Dendritic cell treated with granulocyte-macrophage colony-stimulating factor and Interleukin-4, amounts not matched to agents 40 ng/mL and 50 ng/mL, for 4 days (primary cell): ENCODE results near the gene TIGD1.

Experiments
- H3K27ac Mint-ChIP-seq: one replicate; pipeline ENCODE4 v1.8.0; 2022; ENCODE audit warnings: mild to moderate bottlenecking, mixed read lengths
- H3K27me3 Mint-ChIP-seq: one replicate; pipeline ENCODE4 v1.8.0; 2022; ENCODE audit warnings: mild to moderate bottlenecking, mixed read lengths
- H3K36me3 Mint-ChIP-seq: one replicate; pipeline ENCODE4 v1.8.0; 2022; ENCODE audit warnings: low read depth, mixed read lengths
- H3K4me1 Mint-ChIP-seq: one replicate; pipeline ENCODE4 v1.8.0; 2022; ENCODE audit warnings: low read depth, mixed read lengths
- H3K4me3 Mint-ChIP-seq: one replicate; pipeline ENCODE4 v1.8.0; 2022; ENCODE audit warnings: mild to moderate bottlenecking, moderate library complexity, mixed read lengths
- H3K9me3 Mint-ChIP-seq: one replicate; pipeline ENCODE4 v1.8.0; 2022; ENCODE audit warnings: mixed read lengths
- intact Hi-C: fragments of 100-400 bp; cut with micrococcal nuclease; formaldehyde crosslinking; loops from one replicate; pipeline ENCODE4 v1.15.0; 2022

The TIGD1 gene

DNA sequence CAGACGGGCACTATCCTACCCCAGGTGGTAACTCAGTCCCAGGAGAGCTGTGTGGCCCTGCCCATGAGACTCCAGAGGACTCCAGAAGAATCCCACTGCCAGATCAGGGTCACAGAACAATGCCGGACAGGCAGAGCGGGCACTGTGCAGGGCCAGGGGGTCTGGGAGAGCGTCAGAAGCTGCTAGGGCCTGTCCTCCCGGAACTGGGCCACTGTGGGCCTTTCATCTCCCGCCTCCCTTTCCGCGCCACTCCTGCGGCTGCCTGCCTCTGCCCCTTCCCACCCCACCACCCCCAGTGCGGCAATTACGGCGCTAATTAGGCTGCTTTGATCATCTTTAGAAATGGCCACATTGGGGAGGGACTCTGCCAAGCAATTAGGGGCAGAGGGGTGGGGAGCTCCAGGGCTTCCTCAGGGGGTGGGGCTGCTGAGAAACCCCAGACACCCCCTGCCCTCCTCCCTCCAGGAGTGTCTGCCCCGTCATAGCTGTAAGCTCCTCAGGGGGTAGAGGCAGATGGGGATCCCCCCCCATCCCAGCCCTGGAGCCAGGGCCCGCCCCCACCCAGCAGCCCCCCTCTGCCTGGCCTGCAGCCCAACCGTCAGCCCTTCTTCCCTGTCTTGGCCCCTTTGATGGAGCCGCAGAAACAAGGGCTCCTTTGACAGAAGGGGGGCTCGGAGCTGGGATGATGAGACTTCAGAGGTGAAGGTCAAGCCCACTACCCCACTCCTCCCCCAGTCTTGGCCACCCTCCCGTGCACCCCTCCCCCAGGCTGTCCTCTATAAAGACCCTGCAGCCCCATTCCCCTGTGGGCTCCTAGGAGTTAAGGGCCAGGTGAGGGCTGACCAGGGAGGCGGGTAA, 30.5 kb downstream of the TIGD1 start, which contains the start of gene PRSS56:
Gene PRSS56 (plus strand): TSS at position 808 of the 858 bp plus-strand sequence. CDS start 211 bp downstream, outside the sequence.
- no peaks in the 10 kb centered on the region for H3K9me3 Mint-ChIP-seq
- H3K27me3 Mint-ChIP-seq = peaks cover 59% of the 10 kb centered on the region
- H3K4me1 Mint-ChIP-seq = peaks cover 31% of the 10 kb centered on the region
- no peak within 1 kb of the TSS for H3K4me3 Mint-ChIP-seq
- intact Hi-C loops = loop anchor here (5.0 to 10.0 kb wide), 2 partner anchors 73 to 615 kb away; no protein-coding TSS in a partner anchor
- no peak within 1 kb of the TSS for H3K27ac Mint-ChIP-seq
- H3K36me3 Mint-ChIP-seq = no peaks in the 10 kb centered on the region

DNA sequence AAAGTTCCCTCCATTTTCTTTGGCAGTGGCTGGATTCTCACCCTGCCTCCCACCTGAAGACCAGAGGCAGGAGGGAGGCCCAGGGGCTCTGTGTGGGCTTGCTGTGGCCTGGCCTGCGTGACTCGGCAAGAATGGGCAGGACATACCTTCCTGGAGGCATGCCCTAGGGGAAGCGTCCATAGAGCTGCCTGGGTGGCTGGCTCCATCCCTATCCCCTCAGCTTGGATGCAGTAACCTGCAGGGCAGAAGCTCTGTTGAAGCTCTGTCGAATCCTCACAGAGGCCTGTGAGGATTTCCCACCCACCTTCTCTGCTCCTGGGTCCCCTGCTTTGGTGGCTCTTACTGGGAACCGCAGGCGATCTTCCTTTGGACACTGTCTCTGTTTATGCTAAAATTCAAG, 31.5 kb downstream of the TIGD1 start:
- no peak overlapping the region for H3K4me3 Mint-ChIP-seq
- intact Hi-C loops = no loop called here
- no peak overlapping the region for H3K27ac Mint-ChIP-seq
- H3K9me3 Mint-ChIP-seq = no peaks in the 10 kb centered on the region
- peaks cover 28% of the 10 kb centered on the region for H3K4me1 Mint-ChIP-seq
- H3K27me3 Mint-ChIP-seq = peaks cover 53% of the 10 kb centered on the region
- H3K36me3 Mint-ChIP-seq = no peaks in the 10 kb centered on the region

DNA sequence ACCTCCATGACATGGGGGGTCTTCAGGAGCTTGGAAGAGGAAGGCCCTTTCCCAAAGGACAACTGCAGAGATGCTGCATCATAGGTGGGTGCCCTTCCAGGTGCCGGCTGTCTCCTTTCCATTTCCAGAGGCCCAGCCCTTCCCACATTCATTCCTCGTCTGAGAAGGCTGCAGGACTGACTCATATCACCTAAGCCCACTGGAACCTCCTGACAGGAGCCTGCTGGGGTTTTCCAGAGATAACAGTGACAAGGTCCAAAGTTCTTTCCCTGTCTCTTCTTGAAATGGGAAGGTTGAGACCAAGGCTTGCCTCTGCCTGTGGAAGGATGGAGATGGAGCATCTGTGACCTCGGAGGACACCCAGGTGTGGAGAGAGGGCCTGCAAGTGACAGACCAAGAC, 33.8 kb downstream of the TIGD1 start:
- Mint-ChIP-seq H3K9me3 (no peaks in the 10 kb centered on the region), H3K36me3 (no peaks in the 10 kb centered on the region), H3K27ac (no peak overlapping the region), H3K27me3 (peaks cover 48% of the 10 kb centered on the region), H3K4me3 (no peak overlapping the region), H3K4me1 (peaks cover 15% of the 10 kb centered on the region)
- intact Hi-C loops = no loop called here

DNA sequence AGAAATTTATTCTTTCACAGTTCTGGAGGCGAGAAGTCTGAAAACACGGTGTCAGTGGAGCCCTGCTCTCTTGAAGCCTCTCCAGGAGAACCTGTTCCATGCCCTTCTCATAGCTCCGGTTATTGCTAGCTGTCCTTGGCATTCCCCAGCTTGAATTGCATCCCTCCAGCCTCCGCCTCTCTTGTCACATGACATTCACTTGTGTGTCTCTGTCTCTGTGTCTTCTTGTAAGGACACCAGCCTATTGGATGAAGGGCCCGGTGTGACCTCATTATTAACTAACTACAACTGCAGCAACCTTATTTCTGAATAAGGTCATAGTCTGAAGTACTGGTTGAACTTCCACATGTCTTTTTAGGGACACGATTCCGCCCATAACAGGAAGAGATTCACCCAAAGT, 34.7 kb downstream of the TIGD1 start:
- H3K36me3 Mint-ChIP-seq = no peaks in the 10 kb centered on the region
- no peaks in the 10 kb centered on the region for H3K9me3 Mint-ChIP-seq
- H3K4me3 Mint-ChIP-seq = no peak overlapping the region
- peaks cover 43% of the 10 kb centered on the region for H3K27me3 Mint-ChIP-seq
- peaks cover 11% of the 10 kb centered on the region for H3K4me1 Mint-ChIP-seq
- intact Hi-C loops = no loop called here
- H3K27ac Mint-ChIP-seq = no peak overlapping the region

DNA sequence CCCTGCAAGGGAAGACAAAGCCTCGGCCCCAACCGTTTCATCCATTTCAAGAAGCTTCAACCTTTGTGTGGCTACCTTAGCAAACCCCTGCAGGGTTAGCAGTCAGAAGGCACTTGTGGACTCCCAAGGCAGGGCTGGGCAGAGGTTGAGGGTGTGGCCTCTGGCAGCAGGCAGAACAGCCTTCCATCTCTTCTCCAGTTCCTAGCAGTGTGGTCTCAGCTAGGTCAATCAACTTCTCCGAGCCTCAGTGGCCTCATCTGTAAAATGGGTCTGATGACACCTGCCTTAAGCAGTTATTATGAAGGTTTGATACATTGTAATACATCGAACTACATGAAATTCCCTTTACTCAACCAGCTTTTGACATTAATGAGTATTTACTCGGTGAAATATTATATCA, 37.0 kb downstream of the TIGD1 start:
- Mint-ChIP-seq H3K27ac (no peak overlapping the region), H3K36me3 (no peaks in the 10 kb centered on the region), H3K4me3 (no peak overlapping the region), H3K27me3 (peaks cover 29% of the 10 kb centered on the region), H3K4me1 (peaks cover 11% of the 10 kb centered on the region), H3K9me3 (no peaks in the 10 kb centered on the region)
- intact Hi-C loops = no loop called here

DNA sequence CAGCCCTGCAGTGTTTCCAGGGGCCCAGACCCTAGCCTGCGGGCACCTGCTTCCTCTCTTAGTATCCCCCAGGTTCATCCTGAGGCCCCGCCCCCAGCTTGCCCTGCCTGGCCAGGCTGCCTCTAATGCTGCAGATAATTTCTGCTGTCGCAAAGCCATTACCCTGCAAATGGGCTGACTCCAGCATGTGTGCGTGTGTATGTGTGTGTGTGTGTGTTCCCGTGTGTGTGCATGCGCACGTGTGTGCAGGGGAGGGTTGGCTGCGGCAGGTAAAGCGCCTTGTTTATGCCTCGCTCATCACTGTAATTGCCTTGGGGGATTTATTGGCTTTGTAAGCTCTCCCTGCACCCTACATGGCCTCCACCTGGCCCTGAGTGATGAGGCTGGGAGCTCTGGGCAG, 37.8 kb downstream of the TIGD1 start:
- Mint-ChIP-seq H3K27ac (no peak overlapping the region), H3K36me3 (no peaks in the 10 kb centered on the region), H3K4me3 (no peak overlapping the region), H3K4me1 (peaks cover 11% of the 10 kb centered on the region), H3K9me3 (no peaks in the 10 kb centered on the region), H3K27me3 (peaks cover 28% of the 10 kb centered on the region)
- intact Hi-C loops = no loop called here

DNA sequence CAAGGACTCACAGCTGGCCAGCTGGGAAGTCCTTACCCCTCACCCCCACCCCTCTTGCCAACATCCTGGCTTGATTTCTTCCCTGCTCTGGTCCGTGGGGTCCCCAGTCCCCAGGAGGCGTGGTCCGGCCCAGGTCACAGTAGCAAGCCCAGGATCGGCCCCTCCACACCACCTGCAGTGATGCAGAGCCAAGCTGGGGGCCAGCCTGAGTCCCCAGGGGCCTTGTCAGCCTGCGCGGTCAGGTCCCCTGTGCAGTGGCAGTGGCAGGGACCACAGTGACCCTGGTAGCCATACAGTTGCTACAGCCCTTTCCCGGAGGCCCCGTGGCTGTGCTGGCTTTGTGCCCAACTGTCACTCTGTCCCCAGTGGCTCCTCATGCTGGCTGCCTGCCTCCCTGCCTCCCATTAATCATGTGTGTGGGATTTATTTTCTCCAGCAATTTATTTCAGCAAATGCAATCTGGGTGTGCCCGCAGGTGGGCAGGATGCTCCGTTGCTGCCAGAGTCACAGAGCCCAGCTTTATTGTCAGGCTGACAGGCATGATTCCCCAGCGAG, 38.9 kb downstream of the TIGD1 start:
- H3K27me3 Mint-ChIP-seq = peaks cover 32% of the 10 kb centered on the region
- H3K9me3 Mint-ChIP-seq = no peaks in the 10 kb centered on the region
- H3K27ac Mint-ChIP-seq = no peak overlapping the region
- H3K36me3 Mint-ChIP-seq = no peaks in the 10 kb centered on the region
- intact Hi-C loops = no loop called here
- H3K4me1 Mint-ChIP-seq = peaks cover 5% of the 10 kb centered on the region
- no peak overlapping the region for H3K4me3 Mint-ChIP-seq

DNA sequence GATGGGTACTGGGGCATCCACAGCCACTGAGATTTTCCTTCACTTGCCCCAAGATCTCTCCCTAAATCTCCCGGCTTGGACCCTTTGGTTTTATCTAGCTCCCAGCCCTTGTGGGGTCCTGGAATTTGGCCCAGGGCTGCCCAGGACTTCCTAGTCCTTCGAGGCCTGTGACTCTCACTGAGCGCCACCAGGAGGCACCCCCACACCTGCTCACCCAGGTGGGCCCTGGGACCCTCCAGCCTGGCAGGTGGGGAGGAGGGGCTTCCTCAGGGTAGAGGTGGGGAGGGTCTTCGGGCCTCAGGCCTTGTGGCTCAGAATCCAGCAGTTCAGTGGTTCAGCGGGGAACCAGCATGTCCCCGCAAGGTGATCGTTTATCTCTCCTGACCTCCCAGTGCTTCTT, 42.1 kb downstream of the TIGD1 start:
- intact Hi-C loops = no loop called here
- Mint-ChIP-seq H3K36me3 (no peaks in the 10 kb centered on the region), H3K9me3 (no peaks in the 10 kb centered on the region), H3K4me3 (no peak overlapping the region), H3K27me3 (peaks cover 55% of the 10 kb centered on the region), H3K4me1 (peaks cover 6% of the 10 kb centered on the region), H3K27ac (no peak overlapping the region)

DNA sequence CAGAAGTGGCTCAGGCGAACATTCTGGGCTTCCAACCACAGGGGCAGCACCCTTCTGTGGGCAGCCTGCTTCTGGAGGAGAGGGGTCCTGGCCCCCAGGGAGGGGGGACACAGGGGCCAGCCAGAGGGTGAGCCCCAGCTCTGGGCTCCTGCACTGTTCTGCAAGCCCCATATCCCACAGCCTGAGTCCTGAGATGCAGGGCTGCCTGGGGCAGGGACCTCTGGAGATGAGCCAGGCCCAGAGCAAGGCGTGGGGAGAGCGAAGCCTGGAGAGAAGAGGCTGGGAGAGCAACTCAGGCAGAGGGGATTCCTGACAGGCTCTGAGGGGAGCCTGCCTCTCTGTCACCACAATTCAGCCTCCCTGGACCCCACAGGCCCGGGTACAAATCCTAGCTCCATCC, 43.6 kb downstream of the TIGD1 start:
- no peak overlapping the region for H3K27ac Mint-ChIP-seq
- intact Hi-C loops = no loop called here
- peaks cover 6% of the 10 kb centered on the region for H3K4me1 Mint-ChIP-seq
- H3K27me3 Mint-ChIP-seq = peaks cover 60% of the 10 kb centered on the region
- no peaks in the 10 kb centered on the region for H3K36me3 Mint-ChIP-seq
- H3K4me3 Mint-ChIP-seq = no peak overlapping the region
- no peaks in the 10 kb centered on the region for H3K9me3 Mint-ChIP-seq

DNA sequence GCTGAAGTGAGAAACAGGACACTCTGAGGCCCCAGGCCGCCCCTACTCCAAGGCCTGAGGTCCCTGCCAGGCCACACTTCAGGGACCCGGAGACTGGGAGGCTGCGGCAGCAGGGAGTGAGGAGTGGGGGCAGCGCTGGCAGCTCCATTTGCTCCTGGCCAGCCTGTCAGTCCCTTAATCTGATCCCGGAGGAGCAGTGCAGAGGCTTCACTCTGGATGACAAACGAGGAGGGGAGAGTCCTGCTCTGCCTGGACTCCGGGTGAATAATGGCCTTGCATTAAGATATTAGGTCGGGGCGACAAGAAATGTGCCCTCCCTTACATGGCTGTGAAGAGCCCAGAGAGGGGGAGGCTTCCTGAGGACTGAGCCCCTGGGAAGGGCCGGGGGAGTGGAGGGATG, 44.5 kb downstream of the TIGD1 start:
- Mint-ChIP-seq H3K27ac (no peak overlapping the region), H3K27me3 (peaks cover 65% of the 10 kb centered on the region), H3K4me1 (peaks cover 6% of the 10 kb centered on the region), H3K4me3 (no peak overlapping the region), H3K36me3 (no peaks in the 10 kb centered on the region), H3K9me3 (no peaks in the 10 kb centered on the region)
- intact Hi-C loops = no loop called here

DNA sequence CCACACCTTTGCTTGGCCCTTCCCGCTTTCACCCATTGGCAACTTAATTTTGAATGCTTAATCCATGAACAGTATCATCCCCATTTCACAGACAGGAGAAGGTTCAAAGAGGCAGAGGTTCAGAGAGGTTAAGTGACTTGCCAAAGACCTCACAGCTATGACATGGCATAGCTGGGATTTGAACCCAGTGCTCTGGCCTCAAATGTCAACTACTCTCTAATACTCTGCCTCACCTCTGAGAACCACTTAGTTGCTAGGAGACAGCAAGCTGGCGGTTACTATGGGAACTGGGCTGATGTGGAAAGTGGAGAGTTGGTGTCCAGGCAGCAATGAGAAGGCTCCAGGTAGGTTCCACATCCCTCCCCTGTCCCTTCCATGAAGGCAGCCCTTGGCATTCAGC, 45.9 kb downstream of the TIGD1 start:
- H3K27me3 Mint-ChIP-seq = peaks cover 71% of the 10 kb centered on the region
- no peak overlapping the region for H3K4me3 Mint-ChIP-seq
- H3K27ac Mint-ChIP-seq = no peak overlapping the region
- no peaks in the 10 kb centered on the region for H3K36me3 Mint-ChIP-seq
- H3K9me3 Mint-ChIP-seq = no peaks in the 10 kb centered on the region
- peaks cover 6% of the 10 kb centered on the region for H3K4me1 Mint-ChIP-seq
- intact Hi-C loops = no loop called here

DNA sequence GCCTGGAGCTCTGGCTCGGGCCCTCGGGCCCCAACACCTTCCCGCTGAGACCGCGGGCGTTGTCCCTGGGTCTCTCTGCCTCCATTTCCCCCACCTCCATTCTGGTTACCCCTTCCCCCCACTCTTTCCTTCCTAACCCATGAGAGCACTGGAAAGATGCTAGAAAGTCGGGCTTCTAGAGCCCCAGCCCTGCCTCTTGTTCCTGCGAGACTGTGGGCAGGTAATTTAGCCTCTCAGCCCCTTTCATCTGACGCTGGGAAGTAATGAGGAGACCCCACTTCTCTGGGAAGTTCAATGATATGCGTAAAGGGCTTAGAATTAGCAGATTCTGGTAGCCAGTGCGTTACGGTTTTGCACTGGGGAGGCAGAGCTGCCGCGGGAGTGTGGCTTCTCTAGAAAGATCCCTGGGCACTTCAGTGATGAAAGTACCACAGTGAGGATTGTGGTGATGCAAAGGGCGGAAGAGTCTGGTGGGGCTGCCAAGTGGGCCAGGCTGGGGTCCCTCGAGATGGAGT, 46.5 kb downstream of the TIGD1 start:
- H3K36me3 Mint-ChIP-seq = no peaks in the 10 kb centered on the region
- H3K9me3 Mint-ChIP-seq = no peaks in the 10 kb centered on the region
- peaks cover 71% of the 10 kb centered on the region for H3K27me3 Mint-ChIP-seq
- intact Hi-C loops = no loop called here
- H3K4me1 Mint-ChIP-seq = peaks cover 6% of the 10 kb centered on the region
- no peak overlapping the region for H3K4me3 Mint-ChIP-seq
- no peak overlapping the region for H3K27ac Mint-ChIP-seq

DNA sequence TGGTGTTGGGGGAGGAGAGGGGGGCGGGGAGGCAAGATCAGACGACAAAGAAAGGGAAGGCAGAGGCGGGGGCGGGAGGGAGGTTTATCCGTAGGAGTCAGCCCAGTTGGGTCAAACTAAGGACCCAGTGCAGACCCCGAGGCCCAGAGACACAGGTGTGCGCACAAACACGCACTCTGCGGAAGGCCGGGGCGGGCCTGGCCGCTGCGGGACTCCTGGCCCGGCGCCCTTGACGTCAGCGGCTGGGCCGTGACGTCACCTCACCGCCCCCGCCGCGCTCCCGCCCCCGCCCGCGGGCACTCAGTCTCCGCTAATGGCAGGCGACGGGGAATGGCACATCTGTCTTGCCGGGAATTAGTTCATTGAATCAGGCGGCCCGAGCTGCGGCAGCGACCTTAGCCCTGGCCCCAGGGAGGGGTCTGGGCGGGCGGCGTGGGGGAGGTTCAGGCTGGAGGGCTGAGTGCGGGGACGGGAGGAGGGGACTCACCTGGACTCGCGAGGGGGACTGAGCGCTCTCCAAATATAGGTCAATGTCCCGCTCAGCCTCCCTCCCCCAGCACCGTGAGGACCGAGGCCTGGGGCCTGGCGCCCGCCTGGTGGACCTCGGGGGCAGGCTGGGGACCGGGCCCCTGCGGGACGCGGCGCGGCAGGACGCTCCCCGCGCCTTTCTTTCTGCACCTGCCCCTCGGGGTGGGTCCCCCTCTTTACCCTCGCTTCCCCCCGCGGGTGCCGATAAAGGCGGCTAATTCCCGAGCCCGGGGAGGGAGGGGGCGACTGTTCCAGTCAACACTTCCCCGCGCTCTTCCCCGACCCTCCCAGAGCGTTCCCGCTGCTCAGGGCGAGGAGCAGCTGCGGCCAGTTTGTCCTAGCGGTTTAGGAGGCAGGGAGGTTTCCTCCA, 47.2 kb downstream of the TIGD1 start:
- H3K27me3 Mint-ChIP-seq = peaks cover 74% of the 10 kb centered on the region
- H3K9me3 Mint-ChIP-seq = no peaks in the 10 kb centered on the region
- no peaks in the 10 kb centered on the region for H3K36me3 Mint-ChIP-seq
- intact Hi-C loops = no loop called here
- H3K27ac Mint-ChIP-seq = no peak overlapping the region
- H3K4me1 Mint-ChIP-seq = peaks cover 6% of the 10 kb centered on the region
- H3K4me3 Mint-ChIP-seq = no peak overlapping the region

DNA sequence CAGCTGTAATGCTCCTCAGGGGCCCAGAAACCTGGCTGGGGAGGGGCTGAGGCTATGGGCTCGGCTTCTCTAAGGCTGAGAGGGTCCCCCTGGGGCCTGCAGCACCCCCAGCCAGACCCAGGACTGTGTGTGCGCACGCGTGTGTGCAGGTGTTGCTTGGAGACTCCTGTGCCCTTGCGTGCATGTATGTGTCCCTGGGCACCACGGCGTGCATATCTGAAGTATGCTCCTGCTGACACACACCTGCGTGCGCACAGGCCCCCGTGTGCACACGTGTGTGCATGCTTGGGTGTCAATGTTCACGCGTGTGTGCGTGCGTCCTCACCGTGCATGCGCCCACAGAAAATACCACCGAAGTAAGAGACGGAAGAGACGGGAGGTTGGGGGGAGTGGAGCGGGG, 47.8 kb downstream of the TIGD1 start:
- Mint-ChIP-seq H3K4me1 (peaks cover 6% of the 10 kb centered on the region), H3K4me3 (no peak overlapping the region), H3K9me3 (no peaks in the 10 kb centered on the region), H3K27ac (no peak overlapping the region), H3K27me3 (peaks cover 76% of the 10 kb centered on the region), H3K36me3 (no peaks in the 10 kb centered on the region)
- intact Hi-C loops = no loop called here
